ENCODE results near the gene ALDH3B2.

DNA sequence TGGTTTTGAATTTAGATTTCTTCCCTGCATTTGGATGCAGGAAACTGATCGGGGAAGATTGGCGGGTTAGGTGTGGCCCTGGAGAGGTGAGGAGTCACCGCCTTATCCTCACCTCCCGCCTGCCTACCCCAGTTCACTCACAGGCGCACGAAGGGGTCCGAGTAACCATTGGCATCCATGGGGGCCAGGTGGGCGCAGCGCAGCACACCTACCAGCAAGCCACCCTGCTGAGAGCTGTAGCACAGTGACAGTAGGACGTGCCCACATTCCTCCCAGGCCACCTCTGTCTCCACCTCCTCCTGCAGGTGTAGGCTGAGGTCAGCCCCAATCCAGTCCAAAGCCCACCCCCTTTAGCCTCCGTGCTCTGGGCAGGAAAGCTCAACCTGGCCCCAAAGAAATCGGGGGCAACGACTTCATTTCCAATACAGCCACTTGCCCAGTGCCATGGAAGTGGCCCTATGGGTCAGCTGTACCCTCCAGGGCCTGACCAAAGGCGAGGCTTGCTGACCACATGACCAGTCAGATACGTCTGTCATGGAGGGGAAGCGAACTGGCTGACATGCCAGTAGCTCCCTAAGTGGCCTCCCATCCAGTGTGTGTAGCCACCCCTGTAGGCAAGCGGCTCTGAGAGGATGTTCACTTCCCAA, 61.0 kb downstream of the ALDH3B2 start:
- TF ChIP-seq, protein P1, sequence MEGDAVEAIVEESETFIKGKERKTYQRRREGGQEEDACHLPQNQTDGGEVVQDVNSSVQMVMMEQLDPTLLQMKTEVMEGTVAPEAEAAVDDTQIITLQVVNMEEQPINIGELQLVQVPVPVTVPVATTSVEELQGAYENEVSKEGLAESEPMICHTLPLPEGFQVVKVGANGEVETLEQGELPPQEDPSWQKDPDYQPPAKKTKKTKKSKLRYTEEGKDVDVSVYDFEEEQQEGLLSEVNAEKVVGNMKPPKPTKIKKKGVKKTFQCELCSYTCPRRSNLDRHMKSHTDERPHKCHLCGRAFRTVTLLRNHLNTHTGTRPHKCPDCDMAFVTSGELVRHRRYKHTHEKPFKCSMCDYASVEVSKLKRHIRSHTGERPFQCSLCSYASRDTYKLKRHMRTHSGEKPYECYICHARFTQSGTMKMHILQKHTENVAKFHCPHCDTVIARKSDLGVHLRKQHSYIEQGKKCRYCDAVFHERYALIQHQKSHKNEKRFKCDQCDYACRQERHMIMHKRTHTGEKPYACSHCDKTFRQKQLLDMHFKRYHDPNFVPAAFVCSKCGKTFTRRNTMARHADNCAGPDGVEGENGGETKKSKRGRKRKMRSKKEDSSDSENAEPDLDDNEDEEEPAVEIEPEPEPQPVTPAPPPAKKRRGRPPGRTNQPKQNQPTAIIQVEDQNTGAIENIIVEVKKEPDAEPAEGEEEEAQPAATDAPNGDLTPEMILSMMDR (conservative IDR thresholded peaks at IDR 0.05; ENCODE audit: low read length), result no peak
- no peak for TF ChIP-seq EZH2phosphoT487 (IDR thresholded peaks at IDR 0.05; ENCODE audit: borderline replicate concordance, low read depth, low read length)

All from OCI-LY7 (cell line).